PC-3 (cell line): ENCODE measurements around the gene SPATA19. TPM values are rescaled to one million over a fixed set of nuclear protein-coding genes. Genes with fewer than 3 reads are reported as not detected.

Source experiments
- ATAC-seq: fragments of 200-7000 bp; cut with Tn5 transposase; 2 replicates; pipeline ENCODE4 v1.9.1; 2020; ENCODE audit warnings: mild to moderate bottlenecking, moderate library complexity
- BruUV-seq: library from RNA; stranded (reverse); fragments of 400-500 nt; replicated peaks from 2 replicates; lab custom pipeline; 2021; lab: Mats Ljungman, UMichigan
- CTCF ChIA-PET: fragments of 300-600 bp; sonication (Branson Sonifier 250); formaldehyde crosslinking; loops from one replicate; lab custom pipeline; 2022; ENCODE audit warnings: antibody characterized with exemption; lab: Charles Lee
- POLR2A ChIA-PET: fragments of 300-600 bp; sonication (Branson Sonifier 250); formaldehyde crosslinking; loops from one replicate; lab custom pipeline; 2022; ENCODE audit warnings: antibody characterized with exemption; ENCODE audit not compliant: unreplicated experiment; lab: Charles Lee
- DNase-seq: peaks from one replicate; pipeline ENCODE4 v3.0.0-alpha.2; 2015
- H2AFZ ChIP-seq: fragments of 300-600 bp; sonication (generic); 2 replicates; pipeline ENCODE4 v1.6.0; 2016; ENCODE audit warnings: antibody characterized with exemption, low read length
- H3F3A ChIP-seq: fragments of 300-600 bp; sonication (generic); one replicate; pipeline ENCODE4 v1.6.0; 2017; ENCODE audit warnings: antibody characterized with exemption, low read length, control low read depth, mild to moderate bottlenecking; ENCODE audit not compliant: unreplicated experiment
- H3K27ac ChIP-seq: fragments of 300-600 bp; sonication (generic); 2 replicates; pipeline ENCODE4 v1.5.1; 2016; ENCODE audit warnings: mild to moderate bottlenecking, low read length
- H3K27me3 ChIP-seq: fragments of 300-600 bp; sonication (generic); 2 replicates; pipeline ENCODE4 v1.6.1; 2016; ENCODE audit warnings: low read length, mixed read lengths
- H3K36me3 ChIP-seq: fragments of 300-600 bp; sonication (generic); 2 replicates; pipeline ENCODE4 v1.6.1; 2016; ENCODE audit warnings: low read depth, mixed run types, low read length, mixed read lengths
- H3K4me1 ChIP-seq: fragments of 300-600 bp; sonication (generic); 2 replicates; pipeline ENCODE4 v1.5.1; 2016; ENCODE audit warnings: low read length; ENCODE audit not compliant: insufficient read depth
- H3K4me2 ChIP-seq: fragments of 300-600 bp; sonication (generic); 2 replicates; pipeline ENCODE4 v1.6.0; 2016; ENCODE audit warnings: low read length
- H3K4me3 ChIP-seq: fragments of 300-600 bp; sonication (generic); 2 replicates; pipeline ENCODE4 v1.5.1; 2016; ENCODE audit warnings: mild to moderate bottlenecking, low read length, mixed read lengths
- H3K79me2 ChIP-seq: fragments of 300-600 bp; sonication (generic); 2 replicates; pipeline ENCODE4 v1.6.1; 2017; ENCODE audit warnings: low read length, mixed read lengths
- H3K9ac ChIP-seq: fragments of 300-600 bp; sonication (generic); 2 replicates; pipeline ENCODE4 v1.6.0; 2016; ENCODE audit warnings: mild to moderate bottlenecking, low read length
- H3K9me2 ChIP-seq: fragments of 300-600 bp; sonication (generic); replicated peaks from 2 replicates; pipeline ENCODE4 v1.6.1; 2016; ENCODE audit warnings: mixed run types, low read length, mixed read lengths
- H3K9me3 ChIP-seq: fragments of 300-600 bp; sonication (generic); 2 replicates; pipeline ENCODE4 v1.6.1; 2016; ENCODE audit warnings: low read length, mixed read lengths
- H4K20me1 ChIP-seq: fragments of 300-600 bp; sonication (generic); 2 replicates; pipeline ENCODE4 v1.6.1; 2016; ENCODE audit warnings: low read length, mixed read lengths
- CTCF ChIP-seq: fragments of 300-600 bp; sonication (generic); conservative IDR thresholded peaks from 2 replicates; pipeline ENCODE4 v1.5.1; 2017; ENCODE audit warnings: antibody characterized with exemption, low read depth, mild to moderate bottlenecking, low read length
- EZH2 ChIP-seq: fragments of 300-600 bp; sonication (generic); IDR thresholded peaks from one replicate; pipeline ENCODE4 v1.6.1; 2017; ENCODE audit warnings: antibody characterized with exemption, mild to moderate bottlenecking, low read length; ENCODE audit not compliant: unreplicated experiment
- EZH2phosphoT487 ChIP-seq: fragments of 300-600 bp; sonication (generic); IDR thresholded peaks from 2 replicates; pipeline ENCODE4 v1.6.1; 2018; ENCODE audit warnings: mild to moderate bottlenecking, antibody characterized with exemption, low read length, borderline replicate concordance
- intact Hi-C: fragments of 100-400 bp; cut with micrococcal nuclease; formaldehyde crosslinking; loops from 2 replicates; pipeline ENCODE4 v1.9.0; 2023
- total RNA-seq: library from RNA; depleted of rRNA; stranded (reverse); fragments of >200 nt; gene quantifications from 2 replicates; pipeline ENCODE4 v1.2.3, GENCODE V29; 2014

Gene SPATA19
- total RNA-seq, 1 experiment from 2014 or later, result not detected

- ATAC-seq (no peak), DNase-seq (no peak)
- intact Hi-C loops, result no loop called here
- no peaks in the 10 kb centered on the region for H3F3A ChIP-seq
- TF ChIP-seq CTCF, result no peak
- no peak for TF ChIP-seq EZH2phosphoT487
- TF ChIP-seq EZH2, result no peak
- no peak overlapping the region for H3K9ac ChIP-seq
- no peaks in the 10 kb centered on the region for H3K4me1 ChIP-seq
- H3K9me2 ChIP-seq, result no peaks in the 10 kb centered on the region
- no peak overlapping the region for H3K27ac ChIP-seq
- H4K20me1 ChIP-seq, result no peaks in the 10 kb centered on the region
- POLR2A ChIA-PET, result no interaction called here
- H2AFZ ChIP-seq, result no peak overlapping the region
- no peaks in the 10 kb centered on the region for H3K79me2 ChIP-seq
- CTCF ChIA-PET, result no interaction called here
- no peaks in the 10 kb centered on the region for H3K27me3 ChIP-seq
- no peak overlapping the region for H3K4me2 ChIP-seq
- H3K9me3 ChIP-seq, result peaks cover 20% of the 10 kb centered on the region; the same call in 1 of the 2 replicates
- H3K4me3 ChIP-seq, result no peak overlapping the region
- no peaks in the 10 kb centered on the region for H3K36me3 ChIP-seq
- BruUV-seq, result no TSS peak
Measured at GRCh38 chr11:133826866-133827265, 18.4 kb downstream of the SPATA19 start.

- no TSS peak for BruUV-seq
- no peaks in the 10 kb centered on the region for H3K4me1 ChIP-seq
- CTCF ChIA-PET, result no interaction called here
- no peaks in the 10 kb centered on the region for H3F3A ChIP-seq
- H3K4me3 ChIP-seq, result no peak overlapping the region
- H3K9ac ChIP-seq, result no peak overlapping the region
- no peak for ATAC-seq
- no peak overlapping the region for H3K27ac ChIP-seq
- intact Hi-C loops, result no loop called here
- peaks cover 20% of the 10 kb centered on the region; the same call in 1 of the 2 replicates for H3K9me3 ChIP-seq
- TF ChIP-seq EZH2, result no peak
- TF ChIP-seq EZH2phosphoT487, result no peak
- TF ChIP-seq CTCF, result no peak
- no peaks in the 10 kb centered on the region for H3K27me3 ChIP-seq
- H3K9me2 ChIP-seq, result no peaks in the 10 kb centered on the region
- H2AFZ ChIP-seq, result no peak overlapping the region
- no peaks in the 10 kb centered on the region for H4K20me1 ChIP-seq
- H3K36me3 ChIP-seq, result no peaks in the 10 kb centered on the region
- no peak overlapping the region for H3K4me2 ChIP-seq
- POLR2A ChIA-PET, result no interaction called here
- H3K79me2 ChIP-seq, result no peaks in the 10 kb centered on the region
- DNase-seq, result no peak
Measured at GRCh38 chr11:133825666-133826065, 19.6 kb downstream of the SPATA19 start.

- Histone ChIP-seq H3K4me1 (no peaks in the 10 kb centered on the region), H3K4me2 (no peak overlapping the region), H3K9me2 (no peaks in the 10 kb centered on the region), H3K36me3 (no peaks in the 10 kb centered on the region), H3K79me2 (no peaks in the 10 kb centered on the region), H4K20me1 (no peaks in the 10 kb centered on the region), H3K9me3 (peaks cover 20% of the 10 kb centered on the region; the same call in 1 of the 2 replicates), H2AFZ (no peak overlapping the region), H3K4me3 (no peak overlapping the region), H3K9ac (no peak overlapping the region), H3K27me3 (no peaks in the 10 kb centered on the region), H3K27ac (no peak overlapping the region), H3F3A (no peaks in the 10 kb centered on the region)
- no TSS peak for BruUV-seq
- CTCF ChIA-PET, result no interaction called here
- POLR2A ChIA-PET, result no interaction called here
- intact Hi-C loops, result no loop called here
- ATAC-seq (no peak), DNase-seq (no peak)
- TF ChIP-seq CTCF (no peak), EZH2phosphoT487 (no peak), EZH2 (no peak)
Measured at GRCh38 chr11:133825156-133825555, 20.2 kb downstream of the SPATA19 start.
